LNCaP clone FGC (cell line): ENCODE measurements around the gene CFAP43.
A peak's percentile ranks its signal among the peaks of the same experiment; 100 is the strongest.

ENCODE experiments used
- DNase-seq: peaks from one replicate; pipeline ENCODE4 v3.0.0-alpha.2; 2011; ENCODE audit warnings: low read depth
- H3K4me3 ChIP-seq: 2 replicates; pipeline ENCODE4 v1.5.1; 2011; ENCODE audit warnings: mild to moderate bottlenecking, low read depth, low read length, control low read depth
- CTCF ChIP-seq: IDR thresholded peaks from 2 replicates; pipeline ENCODE4 v1.5.1; 2012; ENCODE audit warnings: mild to moderate bottlenecking; ENCODE audit not compliant: control insufficient read depth, insufficient read depth; ENCODE audit errors: extremely low read depth

The CFAP43 gene

DNA sequence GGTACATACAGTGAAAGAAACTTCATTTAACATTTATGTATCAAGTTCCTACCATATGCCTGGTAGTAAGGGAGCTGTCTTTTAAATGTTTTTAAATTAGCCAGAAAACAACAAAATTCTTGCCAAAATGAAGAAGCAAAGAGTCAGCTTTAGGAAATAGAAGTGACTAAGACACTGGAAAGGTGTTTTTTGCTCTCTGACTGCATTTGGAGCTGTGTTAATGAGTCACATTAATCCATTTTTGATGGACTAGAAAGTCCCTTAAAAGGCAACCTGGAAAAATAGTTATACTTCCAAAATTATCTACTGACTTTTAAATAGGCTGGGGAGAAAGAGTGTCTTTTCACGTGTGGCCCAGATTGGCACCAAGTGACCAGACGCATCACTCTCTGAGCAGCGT, 142.5 kb downstream of the CFAP43 start:
- DNase-seq: no peak
- H3K4me3 ChIP-seq: no peak overlapping the region
- TF ChIP-seq CTCF: no peak

DNA sequence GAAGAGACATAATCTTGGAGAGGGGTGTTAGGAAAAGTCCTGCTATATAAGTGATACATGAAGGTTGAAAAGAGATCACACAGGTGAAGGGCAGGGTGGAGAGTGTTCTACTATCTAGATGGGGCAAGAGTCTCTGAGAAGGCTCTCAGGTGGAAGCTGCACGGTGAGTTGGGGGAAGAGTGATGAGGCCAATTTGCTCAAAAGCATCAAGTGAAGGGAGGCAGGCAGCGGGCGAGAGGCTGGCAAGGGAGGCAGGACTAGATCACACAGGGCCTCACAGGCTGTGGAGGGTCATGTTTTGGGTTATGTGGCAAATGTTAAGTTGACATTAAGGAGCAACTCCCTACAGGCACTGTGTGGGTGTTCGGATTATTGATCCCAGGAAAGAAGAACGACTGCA, 143.9 kb downstream of the CFAP43 start:
- no peak overlapping the region for H3K4me3 ChIP-seq
- DNase-seq: no peak
- TF ChIP-seq CTCF: no peak

- no peak within 1 kb of the TSS for H3K4me3 ChIP-seq
- no peak for TF ChIP-seq CTCF
- no peak for DNase-seq
Observed at GRCh38 chr10:104085801-104086400, 146.3 kb downstream of the CFAP43 start, which contains the start of gene COL17A1. TSS of gene COL17A1 (minus strand) at chr10:104085880. CDS start at chr10:104080673, 5,207 bp downstream.

- TF ChIP-seq CTCF: no peak
- H3K4me3 ChIP-seq: no peak overlapping the region
- DNase-seq: no peak
Observed at GRCh38 chr10:104084482-104085142, 147.6 kb downstream of the CFAP43 start.

DNA sequence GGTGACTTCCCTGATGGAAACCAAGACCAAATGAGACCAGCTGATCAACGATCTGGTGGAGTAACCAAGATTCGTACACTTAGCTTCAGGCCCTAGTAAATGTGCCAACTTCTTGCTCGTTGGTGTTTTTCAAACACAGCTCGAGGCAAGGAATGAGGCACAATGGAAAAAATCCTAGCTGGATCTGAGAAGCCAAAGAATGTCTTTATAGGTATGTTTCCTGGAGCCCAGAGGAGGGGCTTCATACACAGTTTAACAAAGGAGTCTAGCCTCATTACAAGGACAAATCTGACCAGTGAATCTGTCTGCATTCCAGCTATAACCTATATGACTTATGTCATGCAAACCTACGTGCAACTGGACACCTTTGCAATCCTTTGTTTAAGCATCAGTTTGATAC, 150.2 kb downstream of the CFAP43 start:
- no peak for DNase-seq

GRCh38 chr10:104080762-104081161, 151.4 kb downstream of the CFAP43 start:
- no peak overlapping the region for H3K4me3 ChIP-seq
- peak; percentile 42 for DNase-seq
- TF ChIP-seq CTCF: peak; percentile 53

More for the DNA sequence above, 150.2 kb downstream of the CFAP43 start:
- no peak for TF ChIP-seq CTCF
- H3K4me3 ChIP-seq: no peak overlapping the region
